ENCODE measurements around the gene SUPT3H. TPM values are rescaled to one million over a fixed set of nuclear protein-coding genes. Genes with fewer than 3 reads are reported as not detected.

Gene SUPT3H
- total RNA-seq, 1 donor from 2014 or later: 16.0 TPM

GRCh38 chr6:45423111-45423823, 45.5 kb upstream of the SUPT3H start:
- TF ChIP-seq, protein P1, sequence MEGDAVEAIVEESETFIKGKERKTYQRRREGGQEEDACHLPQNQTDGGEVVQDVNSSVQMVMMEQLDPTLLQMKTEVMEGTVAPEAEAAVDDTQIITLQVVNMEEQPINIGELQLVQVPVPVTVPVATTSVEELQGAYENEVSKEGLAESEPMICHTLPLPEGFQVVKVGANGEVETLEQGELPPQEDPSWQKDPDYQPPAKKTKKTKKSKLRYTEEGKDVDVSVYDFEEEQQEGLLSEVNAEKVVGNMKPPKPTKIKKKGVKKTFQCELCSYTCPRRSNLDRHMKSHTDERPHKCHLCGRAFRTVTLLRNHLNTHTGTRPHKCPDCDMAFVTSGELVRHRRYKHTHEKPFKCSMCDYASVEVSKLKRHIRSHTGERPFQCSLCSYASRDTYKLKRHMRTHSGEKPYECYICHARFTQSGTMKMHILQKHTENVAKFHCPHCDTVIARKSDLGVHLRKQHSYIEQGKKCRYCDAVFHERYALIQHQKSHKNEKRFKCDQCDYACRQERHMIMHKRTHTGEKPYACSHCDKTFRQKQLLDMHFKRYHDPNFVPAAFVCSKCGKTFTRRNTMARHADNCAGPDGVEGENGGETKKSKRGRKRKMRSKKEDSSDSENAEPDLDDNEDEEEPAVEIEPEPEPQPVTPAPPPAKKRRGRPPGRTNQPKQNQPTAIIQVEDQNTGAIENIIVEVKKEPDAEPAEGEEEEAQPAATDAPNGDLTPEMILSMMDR (IDR thresholded peaks at IDR 0.05; ENCODE audit: partially characterized antibody, unreplicated experiment): no peak
- Mint-ChIP-seq H3K36me3 (ENCODE audit: unreplicated experiment) (no peaks in the 10 kb centered on the region), H3K27me3 (ENCODE audit: unreplicated experiment) (peaks cover 19% of the 10 kb centered on the region), H3K9me3 (ENCODE audit: unreplicated experiment) (peaks cover 10% of the 10 kb centered on the region), H3K27ac (ENCODE audit: unreplicated experiment) (no peak overlapping the region), H3K4me3 (ENCODE audit: unreplicated experiment) (peak overlapping the region; percentile 90), H3K4me1 (ENCODE audit: low read depth, unreplicated experiment) (peaks cover 11% of the 10 kb centered on the region)
- peak; percentile 39 for DNase-seq

DNA sequence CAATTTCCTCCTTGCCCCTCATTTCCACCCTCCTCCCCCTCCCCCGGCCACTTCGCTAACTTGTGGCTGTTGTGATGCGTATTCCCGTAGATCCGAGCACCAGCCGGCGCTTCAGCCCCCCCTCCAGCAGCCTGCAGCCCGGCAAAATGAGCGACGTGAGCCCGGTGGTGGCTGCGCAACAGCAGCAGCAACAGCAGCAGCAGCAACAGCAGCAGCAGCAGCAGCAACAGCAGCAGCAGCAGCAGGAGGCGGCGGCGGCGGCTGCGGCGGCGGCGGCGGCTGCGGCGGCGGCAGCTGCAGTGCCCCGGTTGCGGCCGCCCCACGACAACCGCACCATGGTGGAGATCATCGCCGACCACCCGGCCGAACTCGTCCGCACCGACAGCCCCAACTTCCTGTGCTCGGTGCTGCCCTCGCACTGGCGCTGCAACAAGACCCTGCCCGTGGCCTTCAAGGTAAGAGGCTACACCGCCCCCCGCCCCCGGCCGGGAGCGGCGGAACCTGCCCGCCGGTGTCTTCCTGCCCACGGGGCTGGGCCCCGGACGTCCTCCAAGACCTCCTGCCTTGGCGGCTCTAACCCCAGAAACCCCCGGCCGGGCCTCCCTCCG, 44.9 kb upstream of the SUPT3H start:
- no peaks in the 10 kb centered on the region for H3K36me3 Mint-ChIP-seq (ENCODE audit: unreplicated experiment)
- peaks cover 19% of the 10 kb centered on the region for H3K27me3 Mint-ChIP-seq (ENCODE audit: unreplicated experiment)
- peaks cover 10% of the 10 kb centered on the region for H3K9me3 Mint-ChIP-seq (ENCODE audit: unreplicated experiment)
- DNase-seq: peak; percentile 50
- peaks cover 11% of the 10 kb centered on the region for H3K4me1 Mint-ChIP-seq (ENCODE audit: low read depth, unreplicated experiment)
- no peak overlapping the region for H3K27ac Mint-ChIP-seq (ENCODE audit: unreplicated experiment)
- TF ChIP-seq, protein P1 (IDR thresholded peaks at IDR 0.05; ENCODE audit: partially characterized antibody, unreplicated experiment): no peak
- peak overlapping the region; percentile 90 for H3K4me3 Mint-ChIP-seq (ENCODE audit: unreplicated experiment)

DNA sequence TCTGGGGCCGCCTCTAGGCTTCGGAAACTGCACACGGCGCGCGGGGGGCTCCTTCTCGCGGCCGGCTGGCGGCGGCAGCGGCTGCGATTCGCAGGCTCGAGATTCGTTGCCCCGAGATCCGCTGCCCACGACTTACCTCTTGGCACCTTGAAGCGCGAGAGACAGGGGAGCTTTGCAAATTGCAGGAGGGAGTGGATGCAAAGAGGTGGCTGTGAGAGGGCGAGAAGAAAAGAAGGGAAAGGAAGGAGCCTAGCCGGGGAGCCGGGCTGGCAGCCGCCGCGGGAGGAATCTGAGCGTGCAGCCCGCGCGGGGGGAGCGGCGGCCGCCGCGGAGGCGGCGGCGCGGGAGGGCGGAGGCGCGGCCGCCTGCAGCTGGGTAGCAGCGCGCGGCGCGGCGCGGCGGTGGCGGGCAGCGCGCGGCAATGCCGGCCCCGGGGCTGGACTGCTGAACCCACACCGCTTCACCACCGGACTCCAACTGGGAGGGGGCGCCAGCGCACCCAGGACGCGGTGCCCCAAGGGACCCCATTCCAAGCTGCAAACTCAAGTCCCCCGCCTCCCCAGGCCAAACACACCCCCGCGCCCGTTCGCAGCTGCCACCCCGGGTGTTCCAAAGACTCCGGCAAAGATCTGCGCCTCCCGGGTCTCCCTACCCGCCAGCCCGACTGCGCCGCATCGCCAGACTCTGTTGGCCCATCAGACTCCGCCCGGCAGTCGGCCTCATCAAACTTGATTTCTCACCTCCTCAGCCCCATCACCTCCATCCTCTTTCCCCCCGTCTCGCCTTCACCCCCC, 44.2 kb upstream of the SUPT3H start:
- Mint-ChIP-seq H3K4me3 (ENCODE audit: unreplicated experiment) (peak overlapping the region; percentile 92), H3K36me3 (ENCODE audit: unreplicated experiment) (no peaks in the 10 kb centered on the region), H3K4me1 (ENCODE audit: low read depth, unreplicated experiment) (peaks cover 11% of the 10 kb centered on the region), H3K27ac (ENCODE audit: unreplicated experiment) (no peak overlapping the region), H3K27me3 (ENCODE audit: unreplicated experiment) (peaks cover 19% of the 10 kb centered on the region), H3K9me3 (ENCODE audit: unreplicated experiment) (peaks cover 10% of the 10 kb centered on the region)
- peak; percentile 58 for DNase-seq
- TF ChIP-seq, protein P1 (IDR thresholded peaks at IDR 0.05; ENCODE audit: partially characterized antibody, unreplicated experiment): no peak

GRCh38 chr6:45420909-45421708, 43.4 kb upstream of the SUPT3H start:
- Mint-ChIP-seq H3K27ac (ENCODE audit: unreplicated experiment) (no peak overlapping the region), H3K27me3 (ENCODE audit: unreplicated experiment) (peaks cover 19% of the 10 kb centered on the region), H3K9me3 (ENCODE audit: unreplicated experiment) (peaks cover 10% of the 10 kb centered on the region), H3K36me3 (ENCODE audit: unreplicated experiment) (no peaks in the 10 kb centered on the region), H3K4me3 (ENCODE audit: unreplicated experiment) (peak overlapping the region; percentile 92), H3K4me1 (ENCODE audit: low read depth, unreplicated experiment) (peaks cover 15% of the 10 kb centered on the region)
- no peak for DNase-seq
- TF ChIP-seq, protein P1 (IDR thresholded peaks at IDR 0.05; ENCODE audit: partially characterized antibody, unreplicated experiment): no peak
